SK-N-SH (cell line): Measurements from ENCODE around the gene METTL21C. TPM values are rescaled to one million over a fixed set of nuclear protein-coding genes. Genes with fewer than 3 reads are reported as not detected.

Experiments
- CTCF ChIA-PET: fragments of 300-600, 350-600 bp; formaldehyde crosslinking; extraction: SDS; loops from one replicate; lab custom pipeline; 2021; lab: Yijun Ruan, JAX
- POLR2A ChIA-PET: fragments of 350-600 bp; sonication (Branson Sonifier 250); formaldehyde crosslinking; extraction: SDS; loops from one replicate; lab custom pipeline; 2020; ENCODE audit warnings: antibody characterized with exemption, inconsistent platforms; lab: Yijun Ruan, JAX
- DNase-seq: peaks from one replicate; pipeline ENCODE4 v3.0.0; 2012
- H2AFZ ChIP-seq: fragments of 200-600 bp; sonication (generic); 2 replicates; pipeline ENCODE4 v1.8.1; 2016; ENCODE audit warnings: antibody characterized with exemption, mild to moderate bottlenecking, low read depth
- H3F3A ChIP-seq: fragments of 200-600 bp; sonication (generic); replicated peaks from 2 replicates; pipeline ENCODE3; 2016; ENCODE audit warnings: antibody characterized with exemption, mild to moderate bottlenecking; ENCODE audit not compliant: insufficient read depth
- H3K27ac ChIP-seq, 2 experiments: fragments of 200-500 bp in 1 of 2; fragments of 200-600 bp in 1 of 2; sonication (Bioruptor generic) in 1 of 2; sonication (generic), shearing (Covaris generic) in 1 of 2; 2 replicates each; pipeline versions ENCODE4 v1.5.1 to v1.6.1; 2014 to 2016; ENCODE audit warnings: low read depth in 2 of 2, inconsistent platforms in 1 of 2, low read length in 1 of 2, mild to moderate bottlenecking in 1 of 2, mixed read lengths in 1 of 2
- H3K27me3 ChIP-seq: fragments of 200-600 bp; sonication (generic), shearing (Covaris generic); 2 replicates; pipeline ENCODE4 v1.6.1; 2016; ENCODE audit warnings: mixed run types; ENCODE audit not compliant: insufficient read depth
- H3K36me3 ChIP-seq, 2 experiments: fragments of 200-500 bp in 1 of 2; fragments of 200-600 bp in 1 of 2; sonication (Bioruptor generic) in 1 of 2; sonication (generic) in 1 of 2; replicated peaks in 1 of 2; 2 replicates each; pipeline versions ENCODE3 to v1.5.1; 2014 to 2016; ENCODE audit warnings: low read length in 1 of 2, mild to moderate bottlenecking in 1 of 2; ENCODE audit not compliant: insufficient read depth in 2 of 2, control insufficient read depth in 1 of 2
- H3K4me1 ChIP-seq, 2 experiments: fragments of 200-500 bp in 1 of 2; fragments of 200-600 bp in 1 of 2; sonication (Bioruptor generic) in 1 of 2; sonication (generic), shearing (Covaris generic) in 1 of 2; 2 replicates each; pipeline versions ENCODE4 v1.5.1 to v1.6.1; 2014 to 2016; ENCODE audit warnings: low read depth in 1 of 2, low read length in 1 of 2, mixed run types in 1 of 2; ENCODE audit not compliant: insufficient read depth in 2 of 2, control insufficient read depth in 1 of 2
- H3K4me2 ChIP-seq: fragments of 200-600 bp; sonication (generic), shearing (Covaris generic); 2 replicates; pipeline ENCODE4 v1.6.1; 2017; ENCODE audit warnings: mixed run types
- H3K4me3 ChIP-seq, 2 experiments: fragments of 200-500 bp in 1 of 2; fragments of 200-600 bp in 1 of 2; sonication (Bioruptor generic) in 1 of 2; sonication (generic), shearing (Covaris generic) in 1 of 2; 2 replicates each; pipeline versions ENCODE4 v1.5.1 to v1.8.1; 2014 to 2016; ENCODE audit warnings: low read depth in 2 of 2, inconsistent platforms in 1 of 2, low read length in 1 of 2, mild to moderate bottlenecking in 1 of 2, mixed read lengths in 1 of 2, moderate library complexity in 1 of 2
- H3K79me2 ChIP-seq: fragments of 200-600 bp; sonication (generic); 2 replicates; pipeline ENCODE4 v1.8.1; 2017; ENCODE audit warnings: mild to moderate bottlenecking; ENCODE audit not compliant: insufficient read depth
- H3K9ac ChIP-seq: fragments of 200-600 bp; sonication (generic); 2 replicates; pipeline ENCODE4 v1.6.1; 2017; ENCODE audit warnings: mixed run types
- H3K9me2 ChIP-seq: fragments of 200-600 bp; sonication (generic); 2 replicates; pipeline ENCODE4 v1.6.1; 2017; ENCODE audit warnings: mixed run types
- H3K9me3 ChIP-seq: fragments of 200-600 bp; sonication (generic); 2 replicates; pipeline ENCODE4 v1.6.1; 2017; ENCODE audit warnings: mixed run types, mild to moderate bottlenecking, moderate library complexity
- H4K20me1 ChIP-seq: fragments of 200-600 bp; sonication (generic); 2 replicates; pipeline ENCODE4 v1.6.1; 2017; ENCODE audit warnings: mild to moderate bottlenecking, mixed run types; ENCODE audit not compliant: insufficient read depth
- EZH2phosphoT487 ChIP-seq: fragments of 200-600 bp; sonication (generic); IDR thresholded peaks from 2 replicates; pipeline ENCODE4 v1.6.1; 2017; ENCODE audit warnings: low read depth, mixed run types, mild to moderate bottlenecking, antibody characterized with exemption, moderate library complexity, borderline replicate concordance
- FOXJ3 ChIP-seq: sonication (generic); formaldehyde crosslinking; IDR thresholded peaks from 2 replicates; pipeline ENCODE4 v1.5.1; 2020; ENCODE audit warnings: mild to moderate bottlenecking, missing genetic modification reagents
- GABPA ChIP-seq: IDR thresholded peaks from 2 replicates; pipeline ENCODE4 v1.4.0; 2012; ENCODE audit warnings: low read depth, mild to moderate bottlenecking
- MXI1 ChIP-seq: IDR thresholded peaks from 2 replicates; pipeline ENCODE4 v1.6.1; 2012; ENCODE audit warnings: mild to moderate bottlenecking, low read depth, low read length, improper control_type of control experiment
- NFIC ChIP-seq: IDR thresholded peaks from 2 replicates; pipeline ENCODE4 v1.4.0; 2012; ENCODE audit warnings: borderline replicate concordance
- NRF1 ChIP-seq: IDR thresholded peaks from 2 replicates; pipeline ENCODE4 v1.6.1; 2012; ENCODE audit warnings: low read depth, mild to moderate bottlenecking, low read length
- POLR2AphosphoS5 ChIP-seq: IDR thresholded peaks from 2 replicates; pipeline ENCODE4 v1.6.1; 2012; ENCODE audit warnings: low read depth, low read length
- RCOR1 ChIP-seq: fragments of 150-350 bp; IDR thresholded peaks from 2 replicates; pipeline ENCODE4 v1.6.1; 2017; ENCODE audit warnings: antibody characterized with exemption, low read length
- RXRA ChIP-seq: IDR thresholded peaks from 2 replicates; pipeline ENCODE4 v1.4.0; 2012; ENCODE audit warnings: low read depth, mild to moderate bottlenecking, borderline replicate concordance
- SIN3A ChIP-seq: IDR thresholded peaks from 2 replicates; pipeline ENCODE4 v1.6.1; 2012; ENCODE audit warnings: low read depth, mild to moderate bottlenecking, low read length, moderate library complexity, borderline replicate concordance
- TAF1 ChIP-seq: IDR thresholded peaks from 2 replicates; pipeline ENCODE4 v1.6.1; 2012; ENCODE audit warnings: low read depth, mild to moderate bottlenecking, low read length, moderate library complexity, borderline replicate concordance
- TCF12 ChIP-seq: IDR thresholded peaks from 2 replicates; pipeline ENCODE4 v1.4.0; 2012
- TEAD4 ChIP-seq: IDR thresholded peaks from 2 replicates; pipeline ENCODE4 v1.4.0; 2012; ENCODE audit warnings: mild to moderate bottlenecking, borderline replicate concordance; ENCODE audit not compliant: insufficient read depth
- YY1 ChIP-seq: IDR thresholded peaks from 2 replicates; pipeline ENCODE4 v1.4.0; 2012; ENCODE audit warnings: low read depth, mild to moderate bottlenecking
- whole genome bisulfite sequencing: methylation state at CpG from one replicate; pipeline ENCODE4 v1.1.6; 2017; ENCODE audit warnings: low lambda C conversion rate; 5-methylcytosine and 5-hydroxymethylcytosine counted together
- polyA plus RNA-seq, 3 experiments: library from polyadenylated mRNA; depleted of rRNA; stranded (reverse); fragments of >200 nt; gene quantifications; 2 replicates each; pipeline ENCODE4 v1.2.3, GENCODE V29; 2012
- TF ChIP-seq, protein P1 (sequence below): IDR thresholded peaks from 2 replicates; pipeline ENCODE4; 2012
- TF ChIP-seq, protein P2 (sequence below): IDR thresholded peaks from 2 replicates; pipeline ENCODE4 v1.6.1; 2012; ENCODE audit warnings: mild to moderate bottlenecking, low read depth, low read length, moderate library complexity
- TF ChIP-seq, protein P3 (sequence below): fragments of 150-350 bp; IDR thresholded peaks from 2 replicates; pipeline ENCODE4 v1.6.1; 2016; ENCODE audit warnings: mild to moderate bottlenecking, low read depth, low read length
- TF ChIP-seq, protein P4 (sequence below): IDR thresholded peaks from 2 replicates; pipeline ENCODE4 v1.4.0; 2012; ENCODE audit warnings: low read depth, borderline replicate concordance

The METTL21C gene
- polyA plus RNA-seq, 1 of the 3 experiments (the other 2 are of a cell fraction), result not detected

DNA sequence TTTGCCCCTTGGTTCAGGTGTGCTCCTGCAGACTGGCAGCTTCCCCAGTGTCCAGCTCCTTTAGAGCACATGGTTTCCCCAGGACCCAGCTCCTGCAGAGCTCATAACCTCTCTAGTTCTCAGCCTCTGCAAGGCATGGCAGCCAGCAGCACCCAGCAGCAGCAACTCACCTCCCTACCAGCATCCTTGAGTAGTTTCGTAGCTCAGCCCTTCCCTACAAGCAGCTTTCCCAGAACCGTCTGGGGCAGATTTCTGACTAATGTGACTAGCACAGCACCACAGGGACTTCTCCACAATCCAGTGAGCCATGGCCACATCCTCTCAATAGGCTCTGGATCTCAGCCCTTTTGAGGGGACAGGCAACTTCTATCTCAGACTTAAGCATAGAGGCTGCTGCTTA is 14.1 kb upstream of the METTL21C start:
- Histone ChIP-seq H3K9me3 (no peaks in the 10 kb centered on the region), H3K79me2 (no peaks in the 10 kb centered on the region), H3F3A (peaks cover 16% of the 10 kb centered on the region), H3K9me2 (no peaks in the 10 kb centered on the region), H3K4me2 (no peak overlapping the region), H3K4me1 (peaks cover 10 to 13% of the 10 kb centered on the region in 2 experiments), H3K27me3 (no peaks in the 10 kb centered on the region), H2AFZ (no peak overlapping the region), H3K36me3 (no peaks in the 10 kb centered on the region), H4K20me1 (no peaks in the 10 kb centered on the region), H3K27ac (no peak overlapping the region), H3K9ac (no peak overlapping the region), H3K4me3 (no peak overlapping the region)
- ChIA-PET CTCF (interaction anchor here (1.0 kb wide), 1 partner anchor 16 kb away, joined by 3 read pairs; no protein-coding TSS in a partner anchor), POLR2A (no interaction called here)
- 94% methylated on average over 2 of the region's 2 CpGs for WGBS
- no peak for DNase-seq
- TF ChIP-seq EZH2phosphoT487 (no peak), NFIC (no peak), MXI1 (no peak), NRF1 (no peak), RXRA (no peak), SIN3A (no peak), TCF12 (no peak), RCOR1 (no peak), TEAD4 (no peak), FOXJ3 (CRISPR knock-in tag) (no peak), TAF1 (no peak), YY1 (no peak), POLR2AphosphoS5 (no peak), GABPA (no peak)
- TF ChIP-seq, protein P1, sequence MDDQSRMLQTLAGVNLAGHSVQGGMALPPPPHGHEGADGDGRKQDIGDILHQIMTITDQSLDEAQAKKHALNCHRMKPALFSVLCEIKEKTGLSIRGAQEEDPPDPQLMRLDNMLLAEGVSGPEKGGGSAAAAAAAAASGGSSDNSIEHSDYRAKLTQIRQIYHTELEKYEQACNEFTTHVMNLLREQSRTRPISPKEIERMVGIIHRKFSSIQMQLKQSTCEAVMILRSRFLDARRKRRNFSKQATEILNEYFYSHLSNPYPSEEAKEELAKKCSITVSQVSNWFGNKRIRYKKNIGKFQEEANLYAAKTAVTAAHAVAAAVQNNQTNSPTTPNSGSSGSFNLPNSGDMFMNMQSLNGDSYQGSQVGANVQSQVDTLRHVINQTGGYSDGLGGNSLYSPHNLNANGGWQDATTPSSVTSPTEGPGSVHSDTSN, result no peak
- TF ChIP-seq, protein P2, sequence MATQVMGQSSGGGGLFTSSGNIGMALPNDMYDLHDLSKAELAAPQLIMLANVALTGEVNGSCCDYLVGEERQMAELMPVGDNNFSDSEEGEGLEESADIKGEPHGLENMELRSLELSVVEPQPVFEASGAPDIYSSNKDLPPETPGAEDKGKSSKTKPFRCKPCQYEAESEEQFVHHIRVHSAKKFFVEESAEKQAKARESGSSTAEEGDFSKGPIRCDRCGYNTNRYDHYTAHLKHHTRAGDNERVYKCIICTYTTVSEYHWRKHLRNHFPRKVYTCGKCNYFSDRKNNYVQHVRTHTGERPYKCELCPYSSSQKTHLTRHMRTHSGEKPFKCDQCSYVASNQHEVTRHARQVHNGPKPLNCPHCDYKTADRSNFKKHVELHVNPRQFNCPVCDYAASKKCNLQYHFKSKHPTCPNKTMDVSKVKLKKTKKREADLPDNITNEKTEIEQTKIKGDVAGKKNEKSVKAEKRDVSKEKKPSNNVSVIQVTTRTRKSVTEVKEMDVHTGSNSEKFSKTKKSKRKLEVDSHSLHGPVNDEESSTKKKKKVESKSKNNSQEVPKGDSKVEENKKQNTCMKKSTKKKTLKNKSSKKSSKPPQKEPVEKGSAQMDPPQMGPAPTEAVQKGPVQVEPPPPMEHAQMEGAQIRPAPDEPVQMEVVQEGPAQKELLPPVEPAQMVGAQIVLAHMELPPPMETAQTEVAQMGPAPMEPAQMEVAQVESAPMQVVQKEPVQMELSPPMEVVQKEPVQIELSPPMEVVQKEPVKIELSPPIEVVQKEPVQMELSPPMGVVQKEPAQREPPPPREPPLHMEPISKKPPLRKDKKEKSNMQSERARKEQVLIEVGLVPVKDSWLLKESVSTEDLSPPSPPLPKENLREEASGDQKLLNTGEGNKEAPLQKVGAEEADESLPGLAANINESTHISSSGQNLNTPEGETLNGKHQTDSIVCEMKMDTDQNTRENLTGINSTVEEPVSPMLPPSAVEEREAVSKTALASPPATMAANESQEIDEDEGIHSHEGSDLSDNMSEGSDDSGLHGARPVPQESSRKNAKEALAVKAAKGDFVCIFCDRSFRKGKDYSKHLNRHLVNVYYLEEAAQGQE, result no peak
- TF ChIP-seq, protein P3, sequence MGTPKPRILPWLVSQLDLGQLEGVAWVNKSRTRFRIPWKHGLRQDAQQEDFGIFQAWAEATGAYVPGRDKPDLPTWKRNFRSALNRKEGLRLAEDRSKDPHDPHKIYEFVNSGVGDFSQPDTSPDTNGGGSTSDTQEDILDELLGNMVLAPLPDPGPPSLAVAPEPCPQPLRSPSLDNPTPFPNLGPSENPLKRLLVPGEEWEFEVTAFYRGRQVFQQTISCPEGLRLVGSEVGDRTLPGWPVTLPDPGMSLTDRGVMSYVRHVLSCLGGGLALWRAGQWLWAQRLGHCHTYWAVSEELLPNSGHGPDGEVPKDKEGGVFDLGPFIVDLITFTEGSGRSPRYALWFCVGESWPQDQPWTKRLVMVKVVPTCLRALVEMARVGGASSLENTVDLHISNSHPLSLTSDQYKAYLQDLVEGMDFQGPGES, result no peak
- TF ChIP-seq, protein P4, sequence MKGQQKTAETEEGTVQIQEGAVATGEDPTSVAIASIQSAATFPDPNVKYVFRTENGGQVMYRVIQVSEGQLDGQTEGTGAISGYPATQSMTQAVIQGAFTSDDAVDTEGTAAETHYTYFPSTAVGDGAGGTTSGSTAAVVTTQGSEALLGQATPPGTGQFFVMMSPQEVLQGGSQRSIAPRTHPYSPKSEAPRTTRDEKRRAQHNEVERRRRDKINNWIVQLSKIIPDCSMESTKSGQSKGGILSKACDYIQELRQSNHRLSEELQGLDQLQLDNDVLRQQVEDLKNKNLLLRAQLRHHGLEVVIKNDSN, result no peak
